NB4 (cell line): Measurements from ENCODE around the gene PLEKHA5.

Experiments used
- DNase-seq: peaks from one replicate; pipeline ENCODE4 v3.0.0; 2010; ENCODE audit warnings: low read depth
- H3K4me3 ChIP-seq: one replicate; pipeline ENCODE4 v1.5.1; 2011; ENCODE audit warnings: mild to moderate bottlenecking, low read depth, low read length, moderate library complexity
- MYC ChIP-seq: IDR thresholded peaks from 2 replicates; pipeline ENCODE4 v1.6.1; 2011; ENCODE audit warnings: low read depth, low read length
- POLR2A ChIP-seq: IDR thresholded peaks from 2 replicates; pipeline ENCODE4 v1.6.1; 2011; ENCODE audit warnings: mild to moderate bottlenecking; ENCODE audit not compliant: insufficient read length; ENCODE audit errors: extremely low read depth
- TF ChIP-seq, protein P1 (sequence below): IDR thresholded peaks from 2 replicates; pipeline ENCODE4 v1.6.1; 2011; ENCODE audit warnings: low read depth, low read length
- TF ChIP-seq, protein P2 (sequence below): IDR thresholded peaks from one replicate; pipeline ENCODE4 v1.5.1; 2012; ENCODE audit warnings: low read depth, low read length

The PLEKHA5 gene

GRCh38 chr12:19306366-19306765 lies 176.8 kb downstream of the PLEKHA5 start:
- DNase-seq = no peak
- TF ChIP-seq, protein P1, sequence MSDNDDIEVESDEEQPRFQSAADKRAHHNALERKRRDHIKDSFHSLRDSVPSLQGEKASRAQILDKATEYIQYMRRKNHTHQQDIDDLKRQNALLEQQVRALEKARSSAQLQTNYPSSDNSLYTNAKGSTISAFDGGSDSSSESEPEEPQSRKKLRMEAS = no peak
- TF ChIP-seq MYC (no peak), POLR2A (no peak)
- TF ChIP-seq, protein P2, sequence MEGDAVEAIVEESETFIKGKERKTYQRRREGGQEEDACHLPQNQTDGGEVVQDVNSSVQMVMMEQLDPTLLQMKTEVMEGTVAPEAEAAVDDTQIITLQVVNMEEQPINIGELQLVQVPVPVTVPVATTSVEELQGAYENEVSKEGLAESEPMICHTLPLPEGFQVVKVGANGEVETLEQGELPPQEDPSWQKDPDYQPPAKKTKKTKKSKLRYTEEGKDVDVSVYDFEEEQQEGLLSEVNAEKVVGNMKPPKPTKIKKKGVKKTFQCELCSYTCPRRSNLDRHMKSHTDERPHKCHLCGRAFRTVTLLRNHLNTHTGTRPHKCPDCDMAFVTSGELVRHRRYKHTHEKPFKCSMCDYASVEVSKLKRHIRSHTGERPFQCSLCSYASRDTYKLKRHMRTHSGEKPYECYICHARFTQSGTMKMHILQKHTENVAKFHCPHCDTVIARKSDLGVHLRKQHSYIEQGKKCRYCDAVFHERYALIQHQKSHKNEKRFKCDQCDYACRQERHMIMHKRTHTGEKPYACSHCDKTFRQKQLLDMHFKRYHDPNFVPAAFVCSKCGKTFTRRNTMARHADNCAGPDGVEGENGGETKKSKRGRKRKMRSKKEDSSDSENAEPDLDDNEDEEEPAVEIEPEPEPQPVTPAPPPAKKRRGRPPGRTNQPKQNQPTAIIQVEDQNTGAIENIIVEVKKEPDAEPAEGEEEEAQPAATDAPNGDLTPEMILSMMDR = no peak
- no peak overlapping the region for H3K4me3 ChIP-seq

GRCh38 chr12:19307451-19307850 lies 177.9 kb downstream of the PLEKHA5 start:
- no peak for DNase-seq
- H3K4me3 ChIP-seq = no peak overlapping the region
- TF ChIP-seq, protein P2 = no peak
- no peak for TF ChIP-seq POLR2A
- no peak for TF ChIP-seq MYC
- TF ChIP-seq, protein P1 = no peak

DNA sequence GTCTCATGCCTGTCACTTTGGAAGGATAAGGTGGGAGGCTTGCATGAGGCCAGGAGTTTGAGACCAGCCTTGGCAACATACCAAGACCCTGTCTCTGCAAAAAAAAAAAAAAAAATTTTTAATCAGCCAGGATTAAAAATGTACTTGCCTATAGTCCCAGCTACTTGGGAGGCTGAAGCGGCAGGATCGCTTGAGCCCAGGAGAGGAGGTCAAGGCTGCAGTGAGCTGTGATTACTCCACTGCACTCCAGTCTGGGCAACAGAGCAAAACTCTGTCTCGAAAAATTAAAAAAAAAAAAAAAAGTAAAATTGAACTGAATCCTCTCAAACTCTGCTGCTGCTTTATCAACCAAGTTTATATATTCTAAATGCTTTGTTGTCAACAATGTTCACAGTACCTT lies 181.6 kb downstream of the PLEKHA5 start:
- TF ChIP-seq, protein P1 = no peak
- TF ChIP-seq POLR2A (no peak), MYC (no peak)
- TF ChIP-seq, protein P2 = no peak
- no peak for DNase-seq
- no peak overlapping the region for H3K4me3 ChIP-seq

GRCh38 chr12:19312637-19313036 lies 183.1 kb downstream of the PLEKHA5 start:
- DNase-seq = no peak
- TF ChIP-seq, protein P2 = no peak
- TF ChIP-seq POLR2A = no peak
- TF ChIP-seq, protein P1 = no peak
- TF ChIP-seq MYC = no peak
- no peak overlapping the region for H3K4me3 ChIP-seq

DNA sequence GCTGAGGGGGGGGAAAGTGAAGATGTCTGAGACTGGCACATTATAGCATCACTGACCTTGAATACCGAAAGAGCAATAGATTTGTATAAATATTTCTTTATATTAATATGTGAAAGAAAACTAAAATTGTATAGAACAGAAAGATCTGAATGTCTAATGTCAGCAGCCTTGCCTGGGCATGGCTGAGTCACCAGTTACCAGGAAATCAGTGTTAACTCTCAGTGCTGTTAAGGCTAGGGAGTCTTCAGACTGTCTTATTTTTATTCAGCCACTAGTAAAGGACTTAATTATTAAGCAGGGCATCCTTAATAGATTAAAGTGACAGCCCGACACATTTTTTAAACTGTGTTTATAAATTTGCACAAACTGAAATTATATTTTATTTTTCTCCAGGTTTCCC lies 186.9 kb downstream of the PLEKHA5 start:
- TF ChIP-seq, protein P2 = no peak
- TF ChIP-seq MYC = no peak
- TF ChIP-seq POLR2A = no peak
- H3K4me3 ChIP-seq = no peak overlapping the region
- DNase-seq = no peak

GRCh38 chr12:19322376-19322775 lies 192.8 kb downstream of the PLEKHA5 start:
- no peak for DNase-seq
- no peak overlapping the region for H3K4me3 ChIP-seq
- TF ChIP-seq, protein P1 = no peak
- TF ChIP-seq MYC (no peak), POLR2A (no peak)
- TF ChIP-seq, protein P2 = no peak
